Testis (tissue), 3 donors: ENCODE results near the gene GLOD5. TPM values are rescaled to one million over a fixed set of nuclear protein-coding genes. Genes with fewer than 3 reads are reported as not detected.

Experiments used
- DNase-seq: peaks from one replicate; pipeline ENCODE4 v3.0.0-alpha.2; 2019
- H3K27ac ChIP-seq, 2 donors: fragments of 200-600 bp; sonication (generic); one replicate each; pipeline ENCODE4 v1.5.1; 2019
- H3K27me3 ChIP-seq: fragments of 200-600 bp; sonication (generic); one replicate; pipeline ENCODE4 v1.5.1; 2019
- H3K36me3 ChIP-seq: fragments of 200-600 bp; sonication (generic); one replicate; pipeline ENCODE4 v1.5.1; 2017; ENCODE audit warnings: low read depth; ENCODE audit errors: missing control alignments
- H3K4me1 ChIP-seq: fragments of 200-600 bp; sonication (generic); one replicate; pipeline ENCODE4 v1.5.1; 2019
- H3K4me3 ChIP-seq, 2 donors: fragments of 200-600 bp; sonication (generic); one replicate each; pipeline ENCODE4 v1.5.1; 2017 to 2019
- H3K9me3 ChIP-seq: fragments of 200-600 bp; sonication (generic); one replicate; pipeline ENCODE4 v1.5.1; 2017
- CTCF ChIP-seq, 3 experiments: fragments of 450-650 bp in 2 of 3; fragments of 200-600 bp in 1 of 3; sonication (generic) in 1 of 3; IDR thresholded peaks; one replicate each; pipeline ENCODE4 v1.5.1; 2016 to 2019; ENCODE audit warnings: antibody characterized with exemption in 3 of 3, mild to moderate bottlenecking in 2 of 3, moderate library complexity in 1 of 3
- POLR2A ChIP-seq: fragments of 450-650 bp; IDR thresholded peaks from one replicate; pipeline ENCODE4 v1.6.1; 2017; ENCODE audit warnings: antibody characterized with exemption, mild to moderate bottlenecking, moderate library complexity
- WGBS, 2 donors: methylation state at CpG; one replicate each; pipeline ENCODE4 v1.1.5; 2018; 5-methylcytosine and 5-hydroxymethylcytosine counted together
- intact Hi-C: fragments of 100-400 bp; cut with DNase I; formaldehyde crosslinking; loops from one replicate; pipeline ENCODE4 v1.15.1; 2023; ENCODE audit warnings: low total_unique reads
- polyA plus RNA-seq: library from polyadenylated mRNA; stranded (reverse); fragments of 350-450 nt; fragmentation: Illumina TruSeq; extraction: RNeasy Lipid Tissue Mini Kit (QIAGEN cat#74804); gene quantifications from one replicate; pipeline ENCODE4 v1.2.3, GENCODE V29; 2014; ENCODE audit warnings: low read depth, low replicate concordance; ENCODE audit not compliant: insufficient read depth
- total RNA-seq, 2 donors: library from RNA; depleted of rRNA; stranded (reverse); fragments of >200 nt; gene quantifications; one replicate each; pipeline ENCODE4 v1.2.3, GENCODE V29; 2016

The GLOD5 gene
- total and polyA plus RNA-seq, 3 donors from 2014 or later, result 0.83 TPM; not detected in 2

- Histone ChIP-seq H3K4me1 (no peaks in the 10 kb centered on the region), H3K9me3 (no peaks in the 10 kb centered on the region), H3K27me3 (no peaks in the 10 kb centered on the region), H3K36me3 (no peaks in the 10 kb centered on the region), H3K4me3 (no peak overlapping the region), H3K27ac (no peak overlapping the region)
- intact Hi-C loops, result no loop called here
- WGBS, 2 donors, result 90 to 96% methylated on average over 5 of the region's 5 CpGs
- TF ChIP-seq CTCF (IDR thresholded peaks at IDR 0.05), result no peak
- DNase-seq, result no peak
Measured at GRCh38 chrX:48749182-48749581, 12.4 kb upstream of the GLOD5 start.

- no peak overlapping the region for H3K4me3 ChIP-seq
- no peak for TF ChIP-seq POLR2A
- no peak for TF ChIP-seq CTCF (IDR thresholded peaks at IDR 0.05)
- 94 to 96% methylated on average over 3 of the region's 3 CpGs for WGBS, 2 donors
- intact Hi-C loops, result no loop called here
- H3K27me3 ChIP-seq, result no peaks in the 10 kb centered on the region
- H3K27ac ChIP-seq, result no peak overlapping the region
- no peak for DNase-seq
- H3K9me3 ChIP-seq, result no peaks in the 10 kb centered on the region
- no peaks in the 10 kb centered on the region for H3K36me3 ChIP-seq
- no peaks in the 10 kb centered on the region for H3K4me1 ChIP-seq
Measured at GRCh38 chrX:48751343-48751742, 10.2 kb upstream of the GLOD5 start.

DNA sequence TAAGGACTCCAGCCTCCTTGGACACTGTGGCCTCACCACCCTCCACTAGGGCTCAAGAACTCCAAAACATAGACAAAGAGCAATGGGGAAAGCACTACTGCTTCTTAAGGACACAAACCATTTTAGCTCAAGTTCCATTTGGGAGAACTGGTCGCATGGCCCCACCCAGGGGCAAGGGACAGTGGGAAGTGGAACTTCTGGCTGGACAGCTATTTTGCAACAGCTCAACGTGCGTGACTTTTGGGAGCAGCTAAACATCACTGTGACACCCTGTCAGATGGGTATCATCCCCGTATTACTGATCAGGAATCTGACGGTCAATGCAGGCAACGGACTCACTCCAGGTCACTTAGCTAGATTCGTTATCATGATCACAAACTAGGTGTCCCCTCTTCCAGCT is 9.0 kb upstream of the GLOD5 start:
- TF ChIP-seq POLR2A (no peak), CTCF (IDR thresholded peaks at IDR 0.05) (no peak)
- Histone ChIP-seq H3K4me1 (no peaks in the 10 kb centered on the region), H3K27me3 (no peaks in the 10 kb centered on the region), H3K36me3 (no peaks in the 10 kb centered on the region), H3K9me3 (no peaks in the 10 kb centered on the region), H3K27ac (no peak overlapping the region), H3K4me3 (no peak overlapping the region)
- intact Hi-C loops, result no loop called here
- no peak for DNase-seq
- WGBS, 2 donors, result 81 to 85% methylated on average over 3 to 7 of the region's 7 CpGs

DNA sequence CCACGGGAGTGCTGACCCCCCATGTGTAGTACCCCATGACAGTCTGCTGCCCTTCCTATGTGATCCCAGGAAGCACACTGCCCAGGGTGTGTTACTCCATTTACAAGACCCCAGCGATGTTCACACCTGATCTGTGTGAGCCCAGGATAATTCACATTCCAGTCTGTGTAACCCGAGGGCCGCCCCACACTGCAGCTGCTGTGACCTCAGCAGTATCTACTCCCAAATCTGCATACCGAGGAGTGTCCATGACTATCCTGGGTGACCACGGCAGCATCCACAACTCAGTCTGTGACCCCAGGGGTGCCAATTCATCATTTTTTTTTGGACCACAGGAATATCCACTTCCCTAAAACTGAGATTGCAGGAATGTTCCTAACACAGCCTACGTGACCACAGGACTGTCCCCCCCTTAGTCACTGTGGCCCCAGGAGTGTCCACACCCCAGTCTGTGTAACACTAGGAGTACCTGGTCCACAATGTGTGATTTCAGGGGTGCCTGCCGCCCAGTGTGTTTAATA is 7.8 kb upstream of the GLOD5 start:
- Histone ChIP-seq H3K36me3 (no peaks in the 10 kb centered on the region), H3K9me3 (no peaks in the 10 kb centered on the region), H3K4me1 (no peaks in the 10 kb centered on the region), H3K4me3 (no peak overlapping the region), H3K27ac (no peak overlapping the region), H3K27me3 (no peaks in the 10 kb centered on the region)
- intact Hi-C loops, result no loop called here
- DNase-seq, result no peak
- WGBS, 2 donors, result 43 to 82% methylated on average over 2 of the region's 8 CpGs
- no peak for TF ChIP-seq POLR2A
- no peak for TF ChIP-seq CTCF (IDR thresholded peaks at IDR 0.05)

GRCh38 chrX:48754238-48754637 is 7.3 kb upstream of the GLOD5 start:
- no peaks in the 10 kb centered on the region for H3K36me3 ChIP-seq
- no peak overlapping the region for H3K4me3 ChIP-seq
- no peaks in the 10 kb centered on the region for H3K4me1 ChIP-seq
- no peak for DNase-seq
- no peak overlapping the region for H3K27ac ChIP-seq
- no peaks in the 10 kb centered on the region for H3K27me3 ChIP-seq
- no peak for TF ChIP-seq CTCF (IDR thresholded peaks at IDR 0.05)
- TF ChIP-seq POLR2A, result no peak
- H3K9me3 ChIP-seq, result no peaks in the 10 kb centered on the region
- 72 to 77% methylated on average over 3 to 8 of the region's 8 CpGs for WGBS, 2 donors
- intact Hi-C loops, result no loop called here
